HG03520 (cell line): ENCODE data around the gene KIRREL3.

Source experiments
- ATAC-seq: cut with Tn5 transposase; IDR thresholded peaks from one replicate; pipeline ENCODE4 v1.9.1; 2021; ENCODE audit warnings: mild to moderate bottlenecking, moderate library complexity; ENCODE audit not compliant: unreplicated experiment

KIRREL3 gene

GRCh38 chr11:126589492-126589803 lies 411.1 kb downstream of the KIRREL3 start:
- no peak for ATAC-seq

DNA sequence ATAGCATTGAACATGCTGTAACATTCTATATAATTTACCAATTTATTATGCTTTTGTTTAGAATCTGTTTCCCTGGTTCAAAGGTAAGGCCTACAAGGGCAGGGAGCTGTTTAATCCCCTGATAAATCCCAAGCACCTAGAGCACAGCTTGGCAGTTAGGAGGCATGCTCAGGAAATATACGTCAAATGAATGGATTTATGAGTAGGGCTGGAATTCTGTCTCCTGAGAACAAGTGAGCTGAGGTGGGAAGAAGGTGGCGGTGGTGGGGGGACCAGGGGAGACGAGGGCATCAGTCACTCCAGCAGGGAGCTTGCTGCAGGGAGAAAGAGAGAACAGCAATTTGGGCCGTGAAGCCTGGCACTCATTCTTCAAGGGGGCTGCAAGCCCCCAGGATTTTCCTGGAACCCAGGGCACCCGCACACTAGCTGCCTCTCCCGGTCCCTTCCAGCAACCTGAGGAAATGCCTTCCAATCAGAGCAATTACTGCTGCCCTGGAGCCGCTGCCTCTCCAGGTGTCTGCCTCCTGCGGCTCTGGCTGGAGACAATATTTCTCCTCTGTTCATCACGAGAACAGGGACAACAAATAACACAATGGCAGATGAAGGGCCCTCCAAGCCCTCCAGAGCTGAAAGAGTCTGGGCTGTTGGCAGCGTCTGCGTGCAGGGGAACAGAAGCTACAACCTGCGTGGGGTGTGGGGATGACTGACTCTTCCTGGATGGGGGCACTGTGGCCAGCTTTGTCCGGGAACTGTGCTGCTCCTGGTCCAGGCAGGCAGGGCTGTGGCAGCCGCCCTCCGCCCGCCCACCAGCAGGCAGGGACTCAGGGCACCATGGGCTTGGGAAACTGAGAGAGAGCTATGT lies 411.7 kb downstream of the KIRREL3 start:
- ATAC-seq = no peak

GRCh38 chr11:126587541-126587940 lies 413.0 kb downstream of the KIRREL3 start:
- ATAC-seq = no peak

DNA sequence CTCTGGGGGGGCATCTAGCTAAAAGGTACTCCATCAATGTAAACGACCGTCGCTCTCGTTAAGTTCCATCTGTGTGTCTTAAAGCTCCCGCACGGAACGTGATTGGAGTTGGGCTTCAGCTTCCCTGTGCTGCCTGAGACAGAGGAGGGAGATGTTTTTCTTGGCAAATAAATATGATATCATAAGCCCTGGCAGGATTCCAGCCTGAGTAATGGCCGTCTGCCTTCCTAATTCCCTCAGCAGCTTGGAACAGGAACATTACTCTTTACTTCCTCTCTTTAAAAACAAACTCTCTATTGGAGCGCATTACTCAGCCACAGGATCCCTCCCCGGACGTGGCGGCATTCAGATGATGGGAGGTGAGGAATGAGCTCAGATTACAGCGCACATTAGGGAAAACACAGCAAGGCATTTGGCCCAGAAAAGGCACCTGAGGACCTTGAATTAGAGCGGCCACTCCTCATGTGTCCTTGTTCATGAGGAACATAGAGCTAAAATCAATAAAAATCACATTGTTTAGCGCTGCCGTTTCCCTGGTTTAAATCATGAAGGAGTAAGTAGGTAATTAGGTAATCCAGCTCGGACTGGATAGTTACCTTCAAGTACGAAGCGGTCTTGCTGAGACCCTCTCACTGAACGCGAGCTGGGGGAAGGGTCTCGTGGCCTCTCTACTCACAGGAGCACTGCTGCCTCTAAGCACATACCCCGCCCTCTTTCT lies 414.6 kb downstream of the KIRREL3 start:
- ATAC-seq = no peak

- ATAC-seq = no peak
These were observed 415.2 kb downstream of the KIRREL3 start for GRCh38 chr11:126585388-126585773.

- ATAC-seq = no peak
These were observed 416.8 kb downstream of the KIRREL3 start for GRCh38 chr11:126583594-126584427.

GRCh38 chr11:126583101-126583500 lies 417.5 kb downstream of the KIRREL3 start:
- ATAC-seq = no peak

DNA sequence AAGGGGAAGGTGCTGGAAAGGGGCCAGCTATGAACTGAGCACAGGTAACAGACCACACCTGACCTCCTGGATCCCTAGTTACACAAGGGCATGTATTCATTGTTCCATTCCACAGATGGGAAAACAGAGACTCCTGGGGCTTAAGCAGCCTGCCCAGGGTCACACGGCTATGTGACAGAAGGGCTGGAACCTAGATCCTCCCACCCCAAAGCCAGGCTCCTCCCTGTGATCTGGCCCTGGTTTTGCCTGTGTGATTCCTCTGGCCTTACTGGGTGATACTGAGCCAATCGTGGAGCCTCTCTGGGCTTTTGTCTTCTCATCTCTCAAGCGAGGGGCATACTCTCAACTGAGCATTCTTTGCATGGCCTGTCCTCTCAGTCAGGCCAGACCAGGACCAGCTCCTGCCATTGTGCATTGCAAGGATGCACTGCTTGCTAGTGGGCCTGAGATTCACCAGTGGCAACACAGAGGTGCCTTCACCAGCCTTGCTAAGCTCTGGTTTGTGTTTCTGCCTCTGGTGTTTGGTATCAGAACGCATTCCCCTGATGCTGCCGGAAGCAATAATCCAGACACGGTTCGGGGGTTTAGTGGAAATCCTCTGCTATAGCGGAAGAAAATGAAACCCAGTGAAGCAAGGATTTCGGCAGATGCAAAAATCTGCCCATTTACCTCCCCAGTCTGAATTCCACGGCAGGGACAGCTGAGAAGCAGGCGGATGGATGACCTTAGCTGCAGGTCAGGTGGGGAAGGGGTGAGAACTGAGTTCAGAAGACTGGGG lies 418.5 kb downstream of the KIRREL3 start:
- no peak for ATAC-seq

DNA sequence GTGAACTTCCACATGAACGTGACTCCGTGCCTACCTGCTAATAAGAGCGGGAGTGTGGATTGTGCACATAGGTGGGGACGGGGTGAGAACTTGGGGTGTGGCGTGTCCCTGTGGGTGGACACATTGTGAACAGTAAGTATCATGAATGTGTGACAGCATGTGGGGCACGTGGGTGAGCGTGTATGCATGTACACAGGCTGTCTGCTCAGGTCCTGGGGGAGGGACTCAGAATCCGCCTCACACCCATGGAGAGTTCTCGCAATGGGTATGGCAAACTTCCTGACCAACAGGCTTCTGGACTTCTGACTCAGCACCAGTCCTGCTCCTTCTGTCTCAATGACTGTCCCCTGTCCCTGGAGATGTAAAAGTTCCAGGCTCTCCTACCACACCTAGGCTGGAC lies 422.1 kb downstream of the KIRREL3 start:
- no peak for ATAC-seq

DNA sequence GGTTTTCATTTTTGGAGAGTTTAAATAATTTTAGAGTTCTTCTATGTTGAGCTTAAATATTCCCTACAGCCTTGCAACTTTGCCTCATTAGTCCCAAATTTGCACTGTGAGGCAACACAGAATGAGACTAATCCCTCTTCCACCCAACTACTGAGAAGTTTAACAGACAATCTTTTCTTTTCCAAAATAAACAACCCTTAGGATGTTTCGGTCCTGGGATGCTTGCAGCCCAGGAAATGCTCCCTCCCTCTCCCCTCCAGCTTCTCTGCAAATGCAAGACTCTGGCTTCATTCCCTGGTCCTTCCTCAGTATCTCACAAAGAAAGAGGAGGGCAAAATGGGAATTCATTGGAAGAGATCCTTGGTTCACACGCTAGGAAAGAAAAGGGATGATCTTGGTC lies 422.5 kb downstream of the KIRREL3 start:
- no peak for ATAC-seq

DNA sequence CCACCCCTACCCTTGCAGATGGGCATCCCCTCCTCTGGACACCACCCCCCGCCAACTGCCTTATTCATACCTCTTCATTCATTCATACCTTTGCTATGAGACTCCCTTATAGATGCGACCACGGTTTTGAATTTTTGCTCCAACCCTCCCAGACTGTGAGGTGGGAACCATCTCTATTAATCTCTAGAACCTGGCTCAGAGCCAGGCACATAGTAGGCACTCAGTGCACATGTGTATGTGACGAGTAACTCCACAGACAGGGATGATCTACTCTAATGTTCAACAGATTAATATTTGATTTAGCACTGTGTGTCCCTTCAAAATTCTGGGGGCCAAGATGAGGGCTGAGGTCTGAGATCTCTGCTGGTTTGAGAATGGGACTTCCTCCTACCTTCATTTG lies 424.7 kb downstream of the KIRREL3 start:
- ATAC-seq = no peak

- ATAC-seq = no peak
These were observed 427.1 kb downstream of the KIRREL3 start for GRCh38 chr11:126573325-126573978.

DNA sequence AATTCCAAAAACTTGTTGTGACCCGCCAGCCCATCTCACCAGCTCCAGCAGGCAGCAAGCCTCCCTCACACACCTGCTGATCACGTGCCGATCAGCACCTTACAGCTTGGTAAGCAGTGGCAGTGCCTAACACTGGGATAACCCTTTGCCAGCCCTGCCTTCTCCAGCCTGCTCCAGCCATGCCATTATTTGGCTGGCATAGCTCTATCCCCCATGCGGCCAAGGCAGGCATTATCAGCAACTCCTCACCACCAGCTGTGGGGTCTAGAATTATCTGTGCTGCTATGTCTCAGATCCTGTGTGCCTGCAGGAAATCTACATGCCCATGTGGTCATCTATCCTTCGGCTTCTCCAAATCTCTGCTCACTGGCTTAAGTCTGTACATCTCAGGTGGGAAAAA lies 430.1 kb downstream of the KIRREL3 start:
- ATAC-seq = no peak

DNA sequence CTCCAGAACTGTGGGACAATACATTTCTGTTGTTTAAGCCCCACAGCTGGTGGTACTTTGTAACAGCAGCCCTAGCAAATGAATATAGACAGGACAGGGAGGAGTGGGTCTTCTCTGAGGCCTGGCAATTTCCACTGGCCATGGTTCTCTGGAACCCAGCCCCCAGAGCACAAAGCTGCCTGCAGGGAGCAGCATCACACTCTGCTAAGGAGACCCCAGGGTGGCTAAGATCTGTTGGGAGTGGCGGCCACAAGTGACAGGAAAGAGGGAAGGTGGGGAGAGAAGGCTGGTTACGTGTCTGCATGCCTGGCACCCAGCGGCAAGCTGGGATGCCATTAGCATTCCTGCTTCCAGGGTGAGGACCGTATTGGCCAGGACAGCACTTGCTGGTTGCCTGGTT lies 433.2 kb downstream of the KIRREL3 start:
- ATAC-seq = no peak

- ATAC-seq = no peak
These were observed 436.0 kb downstream of the KIRREL3 start for GRCh38 chr11:126564566-126564965.

DNA sequence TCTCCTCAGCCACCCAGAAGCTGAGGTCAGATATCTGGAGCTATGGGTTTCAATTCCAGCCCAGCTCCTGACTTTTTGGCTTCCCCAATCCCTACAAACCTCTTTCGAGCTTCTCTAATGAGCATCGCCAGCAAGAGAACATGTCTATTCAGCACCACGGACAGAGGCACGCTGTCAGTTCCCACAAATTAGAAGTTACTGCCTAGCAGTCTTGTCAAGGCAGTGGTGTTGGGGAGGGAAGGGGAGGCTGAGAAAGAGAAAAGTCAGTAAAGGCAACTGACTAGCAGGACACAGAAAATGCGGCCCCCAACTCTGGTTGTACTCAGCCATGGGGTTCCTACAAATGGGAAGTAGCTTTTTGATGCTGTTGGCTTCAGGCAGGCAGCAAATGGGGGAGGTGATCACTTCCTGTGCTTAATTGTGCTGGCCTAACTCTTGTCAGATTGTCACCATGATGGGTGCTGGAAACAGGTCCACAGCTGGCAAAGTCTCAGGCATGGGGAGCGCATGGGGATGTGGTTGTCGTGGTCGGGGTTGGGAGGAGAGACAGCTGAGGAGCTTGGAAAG lies 439.2 kb downstream of the KIRREL3 start:
- ATAC-seq = no peak

GRCh38 chr11:126560221-126560620 lies 440.3 kb downstream of the KIRREL3 start:
- no peak for ATAC-seq

DNA sequence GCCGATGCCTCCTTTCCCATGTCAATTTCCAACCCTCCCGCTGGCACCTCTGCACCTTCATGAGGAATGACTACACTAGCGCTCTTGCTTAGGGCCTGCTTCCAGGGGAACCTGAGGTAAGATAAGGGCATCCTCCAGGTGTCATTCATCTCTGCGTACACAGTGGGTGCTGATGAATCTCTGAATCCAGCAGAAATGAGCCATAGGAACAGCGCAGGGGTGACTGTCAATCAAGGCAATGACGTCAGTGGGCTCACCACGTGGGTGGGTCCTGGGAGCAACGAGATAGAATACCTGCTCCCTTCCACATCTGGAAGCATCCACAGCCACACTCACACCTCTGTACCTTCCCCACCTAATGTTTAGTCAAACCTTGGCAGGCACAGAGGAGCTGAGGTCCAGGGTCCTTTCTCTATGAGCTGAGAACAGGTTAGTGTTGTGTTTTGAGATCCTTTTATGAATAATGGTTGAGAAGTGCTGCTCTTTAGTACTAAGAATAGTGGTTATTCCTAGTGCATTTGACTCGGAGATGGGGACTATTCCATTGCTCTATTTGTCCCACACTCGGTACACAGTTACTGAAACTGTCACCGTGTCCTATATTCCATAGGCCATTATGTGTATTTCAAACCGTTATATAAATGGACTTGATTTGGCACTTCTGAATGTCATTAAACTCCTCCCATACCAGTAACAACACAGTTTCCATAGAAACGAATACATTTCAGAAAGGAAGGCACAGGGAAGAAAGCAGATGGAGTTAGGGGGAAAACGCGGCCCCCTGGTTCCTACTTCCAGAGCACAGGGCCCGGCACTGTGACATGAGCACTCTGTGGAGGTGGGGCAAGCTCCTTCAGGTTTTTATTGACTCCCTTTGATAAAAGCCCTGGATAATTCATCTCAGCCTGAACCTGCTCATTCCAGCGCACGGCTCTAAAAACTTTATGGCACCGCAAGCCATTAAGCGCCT lies 451.7 kb downstream of the KIRREL3 start:
- no peak for ATAC-seq

DNA sequence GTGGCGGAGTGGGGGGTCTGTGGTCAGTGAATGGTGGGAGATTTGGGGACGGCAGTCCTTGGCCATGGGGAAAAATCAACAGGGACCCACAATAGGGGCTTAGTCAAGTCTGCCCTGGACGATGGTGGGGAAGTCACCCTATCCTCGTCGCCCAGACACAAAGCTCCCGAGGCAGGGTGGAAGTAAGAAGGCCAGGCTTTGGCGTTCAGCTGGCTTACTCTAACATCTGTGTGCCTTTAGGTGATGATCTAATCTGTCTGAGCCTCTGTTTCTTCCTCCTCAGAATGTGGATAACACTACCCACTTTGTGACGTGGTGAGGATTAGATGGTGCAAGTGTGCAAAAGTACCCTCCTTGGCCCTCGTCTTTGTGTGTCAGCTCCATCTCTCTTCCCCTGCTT lies 452.9 kb downstream of the KIRREL3 start:
- ATAC-seq = no peak
